Measurements from ENCODE around the gene FNDC3B.

DNA sequence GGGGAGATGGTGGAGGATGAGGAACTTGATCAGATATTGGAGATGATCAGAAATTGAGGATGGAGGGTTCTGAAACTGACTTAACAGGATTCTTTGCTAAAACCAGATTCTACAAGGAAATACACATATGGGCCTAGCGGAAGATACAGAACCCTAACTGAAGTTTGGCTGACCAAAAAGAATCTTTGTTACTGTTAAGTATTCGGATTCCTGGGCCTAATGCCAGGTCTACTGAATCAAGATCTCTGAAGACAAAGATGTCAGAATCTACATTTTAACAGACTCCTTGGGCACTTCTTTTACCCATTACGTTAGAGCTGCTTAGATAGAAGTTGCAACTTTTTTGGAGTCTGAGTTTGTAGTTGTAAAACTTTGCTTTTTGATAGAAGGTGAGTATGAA is 137.7 kb downstream of the FNDC3B start:
- TF ChIP-seq, protein P1, sequence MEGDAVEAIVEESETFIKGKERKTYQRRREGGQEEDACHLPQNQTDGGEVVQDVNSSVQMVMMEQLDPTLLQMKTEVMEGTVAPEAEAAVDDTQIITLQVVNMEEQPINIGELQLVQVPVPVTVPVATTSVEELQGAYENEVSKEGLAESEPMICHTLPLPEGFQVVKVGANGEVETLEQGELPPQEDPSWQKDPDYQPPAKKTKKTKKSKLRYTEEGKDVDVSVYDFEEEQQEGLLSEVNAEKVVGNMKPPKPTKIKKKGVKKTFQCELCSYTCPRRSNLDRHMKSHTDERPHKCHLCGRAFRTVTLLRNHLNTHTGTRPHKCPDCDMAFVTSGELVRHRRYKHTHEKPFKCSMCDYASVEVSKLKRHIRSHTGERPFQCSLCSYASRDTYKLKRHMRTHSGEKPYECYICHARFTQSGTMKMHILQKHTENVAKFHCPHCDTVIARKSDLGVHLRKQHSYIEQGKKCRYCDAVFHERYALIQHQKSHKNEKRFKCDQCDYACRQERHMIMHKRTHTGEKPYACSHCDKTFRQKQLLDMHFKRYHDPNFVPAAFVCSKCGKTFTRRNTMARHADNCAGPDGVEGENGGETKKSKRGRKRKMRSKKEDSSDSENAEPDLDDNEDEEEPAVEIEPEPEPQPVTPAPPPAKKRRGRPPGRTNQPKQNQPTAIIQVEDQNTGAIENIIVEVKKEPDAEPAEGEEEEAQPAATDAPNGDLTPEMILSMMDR (IDR thresholded peaks at IDR 0.05 in 8 of 11, conservative IDR thresholded peaks at IDR 0.05 in 3 of 11): no peak
- no peak for TF ChIP-seq POLR2A (IDR thresholded peaks at IDR 0.05)
